ENCODE measurements around the gene PLCB3. TPM values are rescaled to one million over a fixed set of nuclear protein-coding genes. Genes with fewer than 3 reads are reported as not detected.
"Not testable (repeated sequence)": the region's sequence is repeated elsewhere in the genome, so short reads cannot be mapped to it uniquely, and the experiment has no call there.

The PLCB3 gene
- total RNA-seq, 2 donors from 2014 or later: 86.9 to 108 TPM

GRCh38 chr11:64243236-64243854 is 8.0 kb upstream of the PLCB3 start:
- Histone ChIP-seq H3K9ac (ENCODE audit: low read depth in 2 of 2, low read length in 2 of 2) (peak overlapping the region; percentile 36 to 92), H3K36me3 (no peaks in the 10 kb centered on the region), H3K27ac (peak overlapping the region; percentile 96), H3K4me3 (peak overlapping the region; percentile 95), H3K4me1 (peaks cover 12% of the 10 kb centered on the region), H3K27me3 (no peaks in the 10 kb centered on the region), H3K9me3 (no peaks in the 10 kb centered on the region)
- no peak for TF ChIP-seq CTCF (IDR thresholded peaks at IDR 0.05)
- intact Hi-C loops (cut with DNase I): no loop called here
- no peak for DNase-seq

GRCh38 chr11:64244107-64244506 is 7.2 kb upstream of the PLCB3 start:
- TF ChIP-seq CTCF (IDR thresholded peaks at IDR 0.05): no peak
- Histone ChIP-seq H3K9me3 (no peaks in the 10 kb centered on the region), H3K4me3 (no peak overlapping the region), H3K4me1 (peaks cover 12% of the 10 kb centered on the region), H3K36me3 (no peaks in the 10 kb centered on the region), H3K27me3 (no peaks in the 10 kb centered on the region), H3K9ac (ENCODE audit: low read depth in 2 of 2, low read length in 2 of 2) (no peak overlapping the region), H3K27ac (no peak overlapping the region)
- DNase-seq: no peak
- intact Hi-C loops (cut with DNase I): no loop called here

GRCh38 chr11:64244966-64245365 is 6.4 kb upstream of the PLCB3 start:
- no peak for DNase-seq
- Histone ChIP-seq H3K4me3 (peak overlapping the region; percentile 68), H3K9ac (ENCODE audit: low read depth in 2 of 2, low read length in 2 of 2) (peak overlapping the region; percentile 58 to 100), H3K9me3 (no peaks in the 10 kb centered on the region), H3K27ac (peak overlapping the region; percentile 71), H3K27me3 (no peaks in the 10 kb centered on the region), H3K4me1 (peaks cover 9% of the 10 kb centered on the region), H3K36me3 (no peaks in the 10 kb centered on the region)
- no peak for TF ChIP-seq CTCF (IDR thresholded peaks at IDR 0.05)
- intact Hi-C loops (cut with DNase I): no loop called here

- H3K9me3 ChIP-seq: no peaks in the 10 kb centered on the region
- peak overlapping the region; percentile 92 to 100 for H3K9ac ChIP-seq (ENCODE audit: low read depth in 2 of 2, low read length in 2 of 2)
- no peak for TF ChIP-seq CTCF (IDR thresholded peaks at IDR 0.05)
- no peaks in the 10 kb centered on the region for H3K36me3 ChIP-seq
- no peak for DNase-seq
- H3K27me3 ChIP-seq: no peaks in the 10 kb centered on the region
- intact Hi-C loops (cut with DNase I): no loop called here
- peak overlapping the region; percentile 68 for H3K4me3 ChIP-seq
- H3K4me1 ChIP-seq: peaks cover 5% of the 10 kb centered on the region
- peak overlapping the region; percentile 71 for H3K27ac ChIP-seq
Measured at GRCh38 chr11:64245401-64245796, 5.9 kb upstream of the PLCB3 start.

GRCh38 chr11:64245797-64246620 is 5.3 kb upstream of the PLCB3 start:
- H3K4me1 ChIP-seq: peaks cover 4% of the 10 kb centered on the region

GRCh38 chr11:64246621-64246870 is 4.8 kb upstream of the PLCB3 start:
- H3K36me3 ChIP-seq; H3K9me3 ChIP-seq; H3K4me1 ChIP-seq; intact Hi-C loops (cut with DNase I); H3K27me3 ChIP-seq; H3K27ac ChIP-seq; DNase-seq: not testable (repeated sequence)
- Histone ChIP-seq H3K9ac (ENCODE audit: low read depth in 2 of 2, low read length in 2 of 2) (peak overlapping the region in 1 of 2 donors; percentile 92), H3K4me3 (peak overlapping the region; percentile 68)

More at GRCh38 chr11:64245797-64246620, 5.3 kb upstream of the PLCB3 start:
- peak; percentile 77 for DNase-seq
- no peak for TF ChIP-seq CTCF (IDR thresholded peaks at IDR 0.05)
- Histone ChIP-seq H3K36me3 (no peaks in the 10 kb centered on the region), H3K27me3 (no peaks in the 10 kb centered on the region), H3K27ac (peak overlapping the region; percentile 71), H3K4me3 (peak overlapping the region; percentile 68), H3K9me3 (no peaks in the 10 kb centered on the region), H3K9ac (ENCODE audit: low read depth in 2 of 2, low read length in 2 of 2) (peak overlapping the region; percentile 92 to 100)
- intact Hi-C loops (cut with DNase I): no loop called here
